Measurements from ENCODE around the gene LGALS7.
"Not testable (repeated sequence)": the region's sequence is repeated elsewhere in the genome, so short reads cannot be mapped to it uniquely, and the experiment has no call there.

Gene LGALS7

DNA sequence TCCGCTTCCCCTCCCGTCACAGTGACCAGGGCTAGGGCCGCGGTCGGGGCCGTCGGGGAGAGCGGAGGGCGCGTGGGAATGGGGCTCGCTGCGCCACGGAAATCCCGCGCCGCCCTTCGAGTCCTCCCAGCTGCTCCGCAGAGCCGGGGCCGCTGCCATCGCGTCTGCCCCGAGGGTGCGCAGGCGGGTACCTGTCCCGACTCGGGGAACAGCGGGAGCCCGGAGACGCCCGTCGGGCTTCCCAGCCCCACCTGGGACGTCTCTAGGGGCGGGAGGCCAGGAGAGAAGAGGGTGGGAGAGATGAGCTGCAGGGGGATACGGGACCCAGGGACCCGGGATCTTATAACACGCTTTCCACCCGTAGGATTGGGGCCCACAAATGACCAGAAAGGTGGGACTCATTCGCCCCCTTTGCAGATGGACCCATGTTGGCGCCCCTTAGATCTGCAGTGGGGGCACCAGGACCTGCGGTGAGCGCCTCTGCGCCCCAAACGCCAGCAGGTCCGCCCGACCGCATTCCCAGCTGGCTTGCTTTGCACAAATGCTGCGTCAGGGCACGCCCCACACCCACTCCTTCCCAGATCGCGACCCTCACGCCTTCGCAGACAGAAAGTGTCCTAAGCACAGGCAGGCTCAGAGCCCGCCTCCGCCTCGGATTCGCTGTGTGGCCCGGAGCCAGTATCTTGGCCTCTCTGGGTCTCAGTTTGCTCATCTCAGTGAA lies 2.9 kb downstream of the LGALS7 start:
- not testable (repeated sequence) for DNase-seq

DNA sequence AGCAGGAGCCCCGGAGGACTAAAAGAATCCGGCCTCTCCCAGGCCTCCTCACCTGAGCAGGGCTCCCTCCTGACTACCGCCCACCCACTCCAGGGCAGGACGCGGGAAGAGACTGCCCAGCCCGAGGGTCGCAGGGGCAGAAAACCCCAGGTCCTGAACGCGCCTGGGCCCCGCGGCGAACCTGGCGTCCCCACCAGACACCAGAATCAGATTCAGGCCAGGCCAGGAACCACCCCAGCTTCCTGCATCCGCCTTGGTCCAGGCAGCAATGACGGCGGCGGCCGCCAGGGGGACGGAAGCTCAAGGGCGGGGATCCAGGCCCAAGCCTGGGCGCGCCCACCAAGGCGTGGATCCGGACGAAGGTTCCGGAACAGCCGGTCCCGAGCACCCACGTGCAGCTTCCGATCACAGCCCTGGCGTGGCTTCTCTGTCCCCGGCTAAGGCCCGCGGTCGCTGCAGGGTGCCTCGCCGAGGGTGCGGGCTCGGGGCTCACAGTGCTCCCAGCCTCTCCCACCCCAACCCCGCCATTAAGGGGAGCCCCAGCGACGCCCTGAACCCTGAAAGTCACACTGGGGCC lies 3.6 kb downstream of the LGALS7 start:
- DNase-seq: peak; percentile 70

DNA sequence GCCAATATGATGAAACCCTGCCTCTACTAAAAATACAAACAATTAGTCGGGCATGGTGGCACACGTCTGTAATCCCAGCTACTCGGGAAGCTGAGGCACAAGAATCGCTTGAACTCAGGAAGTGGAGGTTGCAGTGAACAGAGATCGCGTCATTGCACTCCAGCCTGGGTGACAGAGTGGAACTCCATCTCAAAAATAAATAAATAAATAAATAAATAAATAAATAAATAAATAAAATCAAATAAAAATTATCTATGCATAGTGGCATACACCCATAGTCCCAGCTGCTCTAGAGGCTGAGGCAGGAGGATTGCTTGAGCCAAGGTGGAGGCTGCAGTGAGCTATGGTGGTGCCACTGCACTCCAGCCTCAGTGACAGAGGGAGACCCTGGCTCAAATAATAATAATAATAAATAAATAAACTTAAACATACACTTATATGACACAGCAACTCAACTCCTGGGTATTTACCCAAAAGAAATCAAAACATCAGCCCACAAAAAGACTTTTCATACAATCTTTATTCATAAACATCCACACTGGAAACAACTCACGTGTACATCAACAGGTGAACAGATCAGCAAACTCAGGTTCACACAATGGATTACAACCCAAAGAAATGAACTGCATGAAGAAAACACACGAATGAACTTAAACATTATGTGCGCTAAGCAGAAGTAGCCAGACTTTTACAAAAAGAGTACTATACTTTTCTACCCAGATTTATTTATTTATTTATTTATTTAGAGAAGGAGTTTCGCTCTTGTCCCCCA lies 6.9 kb downstream of the LGALS7 start:
- no peak for DNase-seq

DNA sequence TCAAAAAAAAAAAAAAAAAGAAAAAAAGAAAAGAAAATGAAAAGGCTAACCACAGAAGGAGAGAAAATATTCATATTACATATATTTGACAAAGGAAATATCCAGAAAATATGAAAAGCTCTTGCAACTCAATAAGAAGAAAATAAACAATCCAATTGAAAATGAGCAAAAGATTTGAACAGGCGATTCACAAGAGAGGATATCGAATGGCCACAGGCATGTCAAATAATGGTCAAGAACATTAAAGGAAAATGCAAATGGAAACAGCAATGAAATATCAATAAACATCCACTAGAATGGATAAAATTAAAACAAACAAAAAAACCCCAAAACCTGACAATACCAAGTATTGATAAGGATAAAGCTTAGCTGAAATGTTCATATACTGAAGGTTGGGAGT lies 8.1 kb downstream of the LGALS7 start:
- DNase-seq: no peak

DNA sequence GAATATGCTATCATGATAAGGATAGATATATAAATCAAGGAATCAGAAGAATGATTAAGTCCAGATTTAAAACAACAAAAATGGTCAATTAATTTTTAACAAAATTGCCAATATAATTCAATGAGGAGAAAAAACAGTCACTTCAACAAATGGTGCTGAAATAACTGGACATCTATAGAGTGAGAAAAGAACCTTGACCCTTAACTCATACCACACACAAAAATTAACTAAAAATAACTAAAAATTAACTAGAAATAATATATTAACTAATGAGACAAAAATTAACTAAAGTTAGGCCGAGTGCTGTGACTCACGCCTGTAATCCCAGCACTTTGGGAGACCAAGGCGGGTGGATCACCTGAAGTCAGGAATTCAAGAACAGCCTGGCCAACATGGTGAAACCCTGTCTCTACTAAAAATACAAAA lies 9.5 kb downstream of the LGALS7 start:
- no peak for DNase-seq

DNA sequence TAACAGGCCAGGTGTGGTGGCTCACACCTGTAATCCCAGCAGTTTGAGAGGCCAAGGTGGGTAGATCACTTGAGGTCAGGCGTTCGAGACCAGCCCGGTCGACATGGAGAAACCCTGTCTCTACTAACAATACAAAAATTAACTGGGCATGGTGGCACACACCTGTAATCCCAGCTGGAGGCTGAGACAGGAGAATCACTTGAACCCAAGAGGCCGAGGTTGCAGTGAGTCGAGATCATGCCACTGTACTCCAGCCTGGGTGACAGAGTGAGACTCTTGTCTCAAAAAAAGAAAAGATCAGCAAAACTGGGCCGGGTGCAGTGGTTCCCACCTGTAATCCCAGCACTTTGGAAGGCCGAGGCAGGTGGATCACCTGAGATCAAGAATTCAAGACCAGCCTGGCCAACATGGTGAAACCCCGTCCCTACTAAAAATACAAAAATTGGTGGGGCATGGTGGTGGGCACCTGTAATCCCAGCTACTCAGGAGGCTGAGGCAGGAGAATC lies 11.4 kb downstream of the LGALS7 start:
- DNase-seq: not testable (repeated sequence)

DNA sequence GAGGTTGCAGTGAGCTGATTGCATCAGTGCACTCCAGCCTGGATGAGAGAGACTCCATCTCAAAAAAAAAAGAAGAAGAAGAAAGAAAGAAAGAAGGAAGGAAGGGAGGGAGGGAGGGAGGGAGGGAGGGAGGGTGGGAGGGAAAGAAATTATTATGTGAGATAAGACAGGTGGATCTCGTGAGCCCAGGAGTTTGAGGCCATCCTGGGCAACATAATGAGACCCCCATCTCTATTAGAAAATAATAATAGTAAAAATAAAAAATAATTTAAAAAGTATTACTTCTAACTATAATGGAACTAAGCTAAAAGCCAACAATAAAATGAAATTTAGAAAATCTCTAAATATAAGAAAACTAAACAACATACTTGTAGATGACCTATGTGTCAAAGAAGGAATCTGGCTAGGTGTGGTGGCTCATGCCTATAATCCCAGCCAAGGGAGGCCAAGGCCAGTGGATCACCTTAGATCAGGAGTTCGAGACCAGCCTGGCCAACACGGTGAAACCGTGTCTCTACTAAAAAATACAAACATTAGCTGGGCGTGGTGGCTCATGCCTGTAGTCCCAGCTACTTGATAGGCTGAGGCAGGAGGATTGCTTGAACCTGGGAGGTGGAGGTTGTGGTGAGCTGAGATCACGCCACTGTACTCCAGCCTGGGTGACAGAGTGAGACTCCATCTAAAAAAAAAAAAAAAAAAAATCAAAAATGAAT lies 12.4 kb downstream of the LGALS7 start:
- DNase-seq: not testable (repeated sequence)

DNA sequence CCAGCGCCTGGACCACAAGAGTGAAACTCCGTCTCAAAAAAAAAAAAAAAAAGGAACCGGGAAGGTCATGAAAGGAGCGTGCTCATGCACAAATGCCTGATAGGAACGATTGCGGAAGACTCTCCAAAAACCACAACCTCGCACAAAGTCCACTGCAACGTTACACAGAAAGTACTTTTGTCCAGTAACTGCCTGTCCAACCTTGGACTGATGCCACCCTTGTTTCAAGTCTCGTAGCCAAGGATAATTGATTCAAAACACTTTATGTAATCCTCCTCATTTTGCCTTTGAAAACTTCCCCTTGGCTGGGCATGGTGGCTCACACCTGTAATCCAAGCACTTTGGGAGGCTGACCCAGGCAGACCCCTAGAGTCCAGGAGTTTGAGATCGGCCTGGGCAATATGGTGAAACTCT lies 13.7 kb downstream of the LGALS7 start:
- no peak for DNase-seq

DNA sequence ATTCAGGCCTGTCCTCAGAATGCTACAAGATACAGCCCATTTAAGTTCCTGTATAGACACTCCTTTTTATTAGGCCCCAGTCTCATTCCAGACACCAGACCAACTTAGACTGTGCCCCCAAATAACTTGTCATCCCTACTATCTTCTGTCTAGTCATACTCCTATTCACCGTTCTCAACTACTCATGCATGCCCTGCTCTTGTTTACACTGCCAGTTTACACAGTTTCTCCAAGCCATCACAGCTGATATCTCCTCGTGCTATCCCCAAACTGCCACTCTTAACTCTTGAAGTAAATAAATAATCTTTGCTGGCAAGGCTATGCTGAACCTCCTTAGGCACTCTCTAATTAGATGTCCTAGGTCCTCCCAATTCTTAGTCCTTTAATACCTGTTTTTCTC lies 19.1 kb downstream of the LGALS7 start:
- not testable (repeated sequence) for DNase-seq

DNA sequence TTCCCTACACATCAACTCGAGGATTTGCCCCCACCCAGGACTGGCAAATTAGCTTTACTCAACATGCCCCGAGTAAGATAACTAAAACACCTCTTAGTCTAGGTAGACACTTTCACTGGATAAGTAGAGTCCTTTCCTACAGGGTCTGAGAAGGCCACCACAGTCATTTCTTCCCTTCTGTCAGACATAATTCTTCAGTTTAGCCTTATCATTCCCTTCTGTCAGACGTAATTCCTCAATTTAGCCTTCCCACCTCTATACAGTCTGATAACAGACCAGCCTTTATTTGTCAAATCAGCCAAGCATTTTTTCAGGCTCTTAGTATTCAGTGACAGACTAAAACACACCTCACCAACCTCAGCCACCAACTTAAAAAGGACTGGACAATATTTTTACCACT lies 19.5 kb downstream of the LGALS7 start:
- not testable (repeated sequence) for DNase-seq

DNA sequence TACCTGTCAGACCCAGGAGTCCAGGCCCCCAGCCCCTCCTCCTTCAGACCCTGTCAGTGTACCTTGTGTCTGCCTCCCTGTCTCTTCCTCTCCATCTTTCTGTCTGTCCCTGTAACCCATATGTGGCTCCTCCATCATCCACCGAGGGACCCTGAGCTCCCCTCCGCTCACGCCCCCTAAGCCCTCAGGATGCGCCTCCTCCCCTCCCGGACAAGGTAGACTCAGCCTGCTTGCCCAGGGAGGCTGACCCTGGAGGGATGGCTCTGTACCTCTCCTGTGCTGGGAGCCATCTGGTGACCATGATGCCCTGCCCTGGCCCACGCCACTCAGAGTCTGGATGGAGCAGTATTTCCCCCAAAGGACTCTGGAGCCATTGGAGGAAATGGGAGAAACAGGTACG lies 28.0 kb downstream of the LGALS7 start:
- no peak for DNase-seq

DNA sequence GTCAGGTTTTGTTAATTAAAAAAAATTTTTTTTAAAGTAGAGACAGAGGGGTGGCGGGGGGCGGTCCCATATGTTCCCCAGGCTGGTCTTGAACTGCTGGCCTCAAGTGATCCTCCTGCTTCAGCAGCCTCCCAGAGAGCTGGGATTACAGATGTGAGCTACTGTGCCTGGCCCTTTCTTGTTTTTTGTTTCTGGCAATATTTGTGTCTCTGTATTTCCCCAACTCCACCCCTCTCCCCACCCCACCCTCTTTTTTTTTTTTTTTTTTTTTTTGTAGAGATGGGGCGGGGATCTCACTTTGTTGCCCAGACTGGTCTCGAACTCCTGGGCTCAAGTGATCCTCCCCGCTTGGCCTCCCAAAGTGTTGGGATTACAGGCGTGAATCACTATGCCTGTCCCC lies 28.4 kb downstream of the LGALS7 start:
- no peak for DNase-seq

DNA sequence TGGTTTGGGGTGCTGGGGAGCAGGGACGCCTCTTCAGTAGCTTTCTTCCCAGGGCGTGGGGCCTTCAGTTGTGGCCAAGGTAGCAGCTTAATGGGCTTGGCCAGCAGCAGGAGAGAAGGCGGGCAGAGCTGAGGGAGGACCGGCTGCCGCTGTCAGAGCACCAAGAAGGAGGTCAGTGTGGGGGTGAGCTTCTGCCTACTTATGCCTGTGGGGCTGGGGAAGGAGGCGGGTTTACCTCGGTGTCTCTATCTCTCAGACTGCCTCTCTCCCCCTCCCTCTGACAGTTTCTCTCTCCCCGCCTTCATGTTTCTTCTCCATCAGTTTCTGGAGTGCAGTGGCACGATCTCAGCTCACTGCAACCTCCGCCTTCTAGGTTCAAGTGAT lies 29.0 kb downstream of the LGALS7 start, which contains the start of gene CAPN12:
Gene CAPN12 (minus strand): TSS at position 177 of the 384 bp plus-strand sequence. CDS start 309 bp downstream, outside the sequence.
- DNase-seq: no peak

DNA sequence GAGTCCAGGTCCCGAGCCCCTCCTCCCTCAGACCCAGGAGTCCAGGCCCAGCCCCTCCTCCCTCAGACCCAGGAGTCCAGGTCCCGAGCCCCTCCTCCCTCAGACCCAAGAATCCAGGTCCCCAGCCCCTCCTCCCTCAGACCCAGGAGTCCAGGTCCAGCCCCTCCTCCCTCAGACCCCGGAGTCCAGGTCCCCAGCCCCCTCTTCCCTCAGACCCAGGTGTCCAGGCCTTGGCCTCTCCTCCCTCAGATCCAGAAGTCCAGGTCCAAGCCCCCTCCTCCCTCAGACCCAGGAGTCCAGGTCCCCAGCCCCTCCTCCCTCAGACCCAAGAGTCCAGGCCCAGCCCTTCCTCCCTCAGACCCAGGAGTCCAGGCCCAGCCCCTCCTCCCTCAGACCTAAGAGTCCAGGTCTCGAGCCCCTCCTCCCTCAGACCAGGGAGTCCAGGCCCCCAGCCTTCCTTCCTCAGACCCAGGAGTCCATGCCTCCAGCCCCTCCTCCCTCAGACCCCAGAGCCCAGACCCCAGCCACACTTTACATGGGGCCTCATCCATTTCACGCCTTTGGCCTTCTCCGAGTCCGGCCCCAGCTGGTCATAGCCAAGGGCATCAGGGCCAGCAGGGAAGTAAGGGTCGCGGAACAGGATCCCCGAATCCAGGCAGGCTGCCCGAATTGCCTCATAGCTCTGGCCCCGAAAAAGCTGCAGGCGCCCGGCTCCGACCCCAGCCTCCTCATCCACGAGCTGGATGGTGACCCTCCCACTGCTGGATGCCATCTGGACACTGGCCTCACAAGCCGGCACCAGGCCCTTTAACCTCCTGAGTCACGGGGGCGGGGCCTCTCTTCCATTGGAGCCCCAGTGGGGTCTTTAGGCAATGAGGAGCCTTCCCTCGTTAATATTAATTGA lies 29.7 kb downstream of the LGALS7 start:
- no peak for DNase-seq

DNA sequence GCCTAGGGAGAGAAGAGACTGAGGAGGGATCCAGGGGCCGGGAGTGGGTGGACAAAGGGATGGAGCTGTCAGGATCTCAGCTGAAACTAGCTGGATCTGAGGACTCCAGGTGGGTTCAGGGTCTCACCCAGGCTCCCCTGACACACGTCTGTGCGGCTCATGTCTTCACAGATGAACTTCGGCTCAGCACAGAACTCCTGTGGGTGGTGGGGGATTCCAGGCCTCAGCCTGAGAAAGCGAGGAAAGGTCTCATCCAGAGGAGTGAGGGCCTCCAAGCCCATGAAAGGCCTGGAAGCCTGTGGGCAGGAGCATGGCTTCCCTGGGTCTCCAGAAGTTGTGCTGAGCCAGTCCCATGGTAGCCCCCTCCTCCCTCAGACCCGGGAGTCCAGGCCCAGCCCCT lies 30.4 kb downstream of the LGALS7 start:
- DNase-seq: no peak

DNA sequence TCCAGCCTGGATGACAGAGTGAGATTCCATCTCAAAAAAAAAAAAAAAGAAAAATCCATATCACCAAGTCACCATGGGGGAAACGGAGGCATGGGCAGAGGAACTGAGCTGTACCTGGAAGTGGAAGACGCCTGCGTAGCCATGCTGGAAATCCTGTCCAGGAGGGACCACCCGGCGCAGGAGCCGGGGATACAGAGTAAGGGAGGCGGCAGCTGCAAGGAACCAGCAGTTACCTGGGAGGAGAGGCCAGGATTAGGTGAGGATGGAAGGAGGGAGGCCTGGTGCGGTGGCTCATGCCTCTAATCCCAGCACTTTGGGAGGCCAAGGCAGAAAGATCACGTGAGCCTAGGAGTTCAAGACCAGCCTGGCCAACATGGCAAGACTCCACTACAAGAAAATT lies 31.0 kb downstream of the LGALS7 start:
- no peak for DNase-seq

DNA sequence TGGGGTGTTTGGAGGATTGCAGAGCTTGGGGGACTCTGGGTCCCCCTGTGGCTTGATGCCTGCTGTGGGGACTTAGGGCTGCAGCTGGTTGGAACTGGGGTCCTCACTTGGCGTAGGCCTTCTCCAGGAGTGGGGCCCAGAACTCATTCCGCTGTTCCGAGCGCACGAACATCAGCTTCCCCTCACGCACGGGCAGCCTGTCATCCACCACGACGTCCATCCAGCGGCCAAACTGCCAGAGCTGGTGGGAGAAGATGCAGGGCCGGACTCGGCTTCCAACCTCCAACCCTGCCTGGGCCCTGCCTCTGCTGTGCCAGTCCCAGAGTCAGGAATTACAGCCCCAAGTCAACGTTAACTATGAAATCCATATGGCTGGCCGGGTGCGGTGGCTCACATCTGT lies 31.6 kb downstream of the LGALS7 start:
- no peak for DNase-seq

DNA sequence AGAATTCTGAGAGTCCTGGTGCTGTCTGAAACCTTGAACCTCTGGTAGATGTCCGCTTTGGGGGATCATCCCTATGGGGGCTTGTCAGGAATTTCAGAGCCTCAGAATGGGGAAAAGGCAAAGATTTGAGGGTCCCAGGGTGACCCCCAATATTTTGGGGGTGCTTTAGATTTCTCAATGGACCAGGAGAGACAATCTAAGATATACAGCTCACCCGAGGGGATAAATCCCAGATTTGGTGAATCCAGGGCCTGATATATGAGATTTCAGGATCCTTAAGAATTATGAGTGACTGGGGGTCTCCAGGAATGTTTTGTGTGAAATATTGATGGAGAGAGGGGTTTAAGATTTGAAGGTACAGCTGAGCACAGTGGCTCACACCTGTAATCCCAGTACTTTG lies 32.4 kb downstream of the LGALS7 start:
- DNase-seq: no peak

DNA sequence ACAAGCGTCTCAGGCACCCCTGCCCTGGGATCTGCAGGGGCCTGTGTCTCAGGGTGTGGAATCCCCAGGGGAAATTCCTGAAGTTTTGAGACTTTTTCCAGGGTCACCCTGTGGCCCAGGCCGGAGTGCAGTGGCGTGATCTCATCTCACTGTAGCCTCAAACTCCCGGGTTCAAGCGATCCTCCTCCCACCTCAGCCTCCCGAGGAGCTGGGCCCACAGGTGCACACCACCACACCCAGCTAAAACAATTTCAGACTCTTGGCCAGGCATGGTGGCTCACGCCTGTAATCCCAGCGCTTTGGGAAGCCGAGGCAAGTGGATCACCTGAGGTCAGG lies 33.1 kb downstream of the LGALS7 start:
- no peak for DNase-seq

DNA sequence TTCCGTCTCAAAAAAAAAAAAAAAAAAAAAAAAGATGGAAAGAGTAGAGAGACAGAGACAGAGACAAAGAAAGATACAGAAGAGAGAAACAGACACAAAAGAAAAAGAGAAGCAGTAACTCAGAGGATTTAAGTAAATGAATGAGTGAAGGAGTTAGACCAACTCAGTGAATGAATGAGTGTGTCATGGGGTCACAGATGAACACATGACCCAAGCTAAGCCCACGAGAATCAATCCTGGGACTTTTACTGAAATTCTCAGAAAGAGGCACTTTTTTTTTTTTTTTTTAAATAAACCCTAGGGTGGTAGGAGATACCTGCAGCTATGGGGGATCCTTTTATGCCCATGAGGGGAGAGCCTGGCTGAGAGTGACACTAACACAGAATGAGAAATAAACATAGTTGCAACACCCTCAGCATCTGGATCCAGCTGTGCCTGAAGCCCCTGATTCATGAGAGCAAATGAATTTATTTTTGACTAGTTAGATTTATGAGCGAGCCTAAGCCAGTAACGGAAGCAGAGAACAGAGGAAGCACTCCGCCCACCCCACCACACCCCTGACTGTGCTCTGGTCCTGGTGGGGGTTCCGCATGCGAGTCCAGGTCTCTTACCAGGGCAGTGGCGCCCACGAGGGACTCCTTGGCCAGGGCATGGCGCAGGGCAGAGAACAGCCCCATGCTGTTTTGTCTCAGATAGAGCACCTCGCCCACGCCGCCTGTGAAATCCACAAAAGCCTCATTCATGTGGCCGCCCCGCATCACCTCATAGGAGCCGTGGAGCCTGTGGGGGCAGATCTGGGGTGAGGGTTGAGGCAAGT lies 33.7 kb downstream of the LGALS7 start:
- DNase-seq: no peak
